OCI-LY1 (cell line): ENCODE measurements around the gene CPA5.
"Not testable (repeated sequence)": the region's sequence is repeated elsewhere in the genome, so short reads cannot be mapped to it uniquely, and the experiment has no call there.

Experiments used
- H2AFZ ChIP-seq: fragments of 200-600 bp; sonication (generic), shearing (Covaris generic); 2 replicates; pipeline ENCODE4 v1.6.0; 2014; ENCODE audit warnings: antibody characterized with exemption, mild to moderate bottlenecking, low read length
- H3F3A ChIP-seq: fragments of 200-600 bp; sonication (generic), shearing (Covaris generic); 2 replicates; pipeline ENCODE4 v1.6.0; 2014; ENCODE audit warnings: mild to moderate bottlenecking, antibody characterized with exemption, low read length, moderate library complexity; ENCODE audit not compliant: insufficient read depth
- H3K27ac ChIP-seq: fragments of 200-600 bp; sonication (generic); 2 replicates; pipeline ENCODE4 v1.5.1; 2014; ENCODE audit warnings: low read length, mixed run types, mild to moderate bottlenecking, low read depth; ENCODE audit not compliant: poor library complexity, severe bottlenecking
- H3K27me3 ChIP-seq: fragments of 200-600 bp; sonication (generic); 2 replicates; pipeline ENCODE4 v1.6.0; 2014; ENCODE audit warnings: antibody characterized with exemption, mild to moderate bottlenecking, low read length, moderate library complexity; ENCODE audit not compliant: insufficient read depth
- H3K36me3 ChIP-seq: fragments of 200-600 bp; sonication (generic); 2 replicates; pipeline ENCODE4 v1.6.1; 2014; ENCODE audit warnings: mild to moderate bottlenecking, antibody characterized with exemption, low read length, moderate library complexity, mixed read lengths; ENCODE audit not compliant: insufficient read depth
- H3K4me1 ChIP-seq: fragments of 200-600 bp; sonication (generic); 2 replicates; pipeline ENCODE4 v1.5.1; 2014; ENCODE audit warnings: mild to moderate bottlenecking, low read length, moderate library complexity; ENCODE audit not compliant: insufficient read depth, severe bottlenecking
- H3K4me2 ChIP-seq: fragments of 200-600 bp; sonication (generic), shearing (Covaris generic); 2 replicates; pipeline ENCODE4 v1.6.1; 2014; ENCODE audit warnings: low read length
- H3K4me3 ChIP-seq: fragments of 200-600 bp; sonication (generic); 2 replicates; pipeline ENCODE4 v1.5.1; 2014; ENCODE audit warnings: low read length, low read depth, mild to moderate bottlenecking, mixed read lengths; ENCODE audit not compliant: poor library complexity, severe bottlenecking
- H3K79me2 ChIP-seq: fragments of 200-600 bp; shearing (Covaris generic); 2 replicates; pipeline ENCODE4 v1.6.1; 2016; ENCODE audit warnings: mixed run types, low read length, mixed read lengths; ENCODE audit not compliant: insufficient read depth
- H3K9ac ChIP-seq: fragments of 200-600 bp; sonication (generic), shearing (Covaris generic); 2 replicates; pipeline ENCODE4 v1.6.1; 2014; ENCODE audit warnings: mild to moderate bottlenecking, low read length, mixed read lengths
- H3K9me2 ChIP-seq: fragments of 200-600 bp; sonication (generic), shearing (Covaris generic); 2 replicates; pipeline ENCODE4 v1.6.1; 2014; ENCODE audit warnings: low read depth, mild to moderate bottlenecking, low read length, mixed read lengths
- H3K9me3 ChIP-seq: fragments of 200-600 bp; shearing (Covaris generic); 2 replicates; pipeline ENCODE4 v1.6.1; 2014; ENCODE audit warnings: low read length, mixed read lengths
- H4K20me1 ChIP-seq: fragments of 200-600 bp; sonication (generic), shearing (Covaris generic); 2 replicates; pipeline ENCODE4 v1.6.0; 2016; ENCODE audit warnings: mild to moderate bottlenecking, low read length; ENCODE audit not compliant: insufficient read depth
- EZH2 ChIP-seq: fragments of 200-600 bp; sonication (generic), shearing (Covaris generic); IDR thresholded peaks from 2 replicates; pipeline ENCODE4 v1.8.0; 2017; ENCODE audit warnings: borderline replicate concordance, mixed run types, mild to moderate bottlenecking, antibody characterized with exemption, low read length, moderate library complexity, mixed read lengths
- TF ChIP-seq, protein P1 (sequence below): fragments of 200-600 bp; sonication (generic), shearing (Covaris generic); IDR thresholded peaks from 2 replicates; pipeline ENCODE4 v1.5.1; 2017; ENCODE audit warnings: mild to moderate bottlenecking, antibody characterized with exemption, low read length, moderate library complexity, mixed read lengths

Gene CPA5

GRCh38 chr7:130314305-130314704 is 30.3 kb upstream of the CPA5 start:
- no peaks in the 10 kb centered on the region for H3K9me2 ChIP-seq
- H2AFZ ChIP-seq = no peak overlapping the region
- TF ChIP-seq, protein P1, sequence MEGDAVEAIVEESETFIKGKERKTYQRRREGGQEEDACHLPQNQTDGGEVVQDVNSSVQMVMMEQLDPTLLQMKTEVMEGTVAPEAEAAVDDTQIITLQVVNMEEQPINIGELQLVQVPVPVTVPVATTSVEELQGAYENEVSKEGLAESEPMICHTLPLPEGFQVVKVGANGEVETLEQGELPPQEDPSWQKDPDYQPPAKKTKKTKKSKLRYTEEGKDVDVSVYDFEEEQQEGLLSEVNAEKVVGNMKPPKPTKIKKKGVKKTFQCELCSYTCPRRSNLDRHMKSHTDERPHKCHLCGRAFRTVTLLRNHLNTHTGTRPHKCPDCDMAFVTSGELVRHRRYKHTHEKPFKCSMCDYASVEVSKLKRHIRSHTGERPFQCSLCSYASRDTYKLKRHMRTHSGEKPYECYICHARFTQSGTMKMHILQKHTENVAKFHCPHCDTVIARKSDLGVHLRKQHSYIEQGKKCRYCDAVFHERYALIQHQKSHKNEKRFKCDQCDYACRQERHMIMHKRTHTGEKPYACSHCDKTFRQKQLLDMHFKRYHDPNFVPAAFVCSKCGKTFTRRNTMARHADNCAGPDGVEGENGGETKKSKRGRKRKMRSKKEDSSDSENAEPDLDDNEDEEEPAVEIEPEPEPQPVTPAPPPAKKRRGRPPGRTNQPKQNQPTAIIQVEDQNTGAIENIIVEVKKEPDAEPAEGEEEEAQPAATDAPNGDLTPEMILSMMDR = no peak
- no peak for TF ChIP-seq EZH2

GRCh38 chr7:130319541-130319940 is 25.1 kb upstream of the CPA5 start:
- Histone ChIP-seq H3F3A (no peaks in the 10 kb centered on the region), H3K4me2 (no peak overlapping the region), H3K9me2 (no peaks in the 10 kb centered on the region), H4K20me1 (no peaks in the 10 kb centered on the region), H3K27ac (no peak overlapping the region), H3K27me3 (peaks cover 27% of the 10 kb centered on the region; the same call in 1 of the 2 replicates), H3K4me3 (no peak overlapping the region), H3K36me3 (no peaks in the 10 kb centered on the region; the same call in 1 of the 2 replicates), H3K79me2 (no peaks in the 10 kb centered on the region), H3K4me1 (no peaks in the 10 kb centered on the region), H3K9ac (no peak overlapping the region), H3K9me3 (0 out of 2 replicates have a peak, but pooled peaks cover 4% of the 10 kb centered on the region), H2AFZ (no peak overlapping the region)
- TF ChIP-seq EZH2 = no peak
- TF ChIP-seq, protein P1 = no peak

More at GRCh38 chr7:130314305-130314704, 30.3 kb upstream of the CPA5 start:
- Histone ChIP-seq H3K27ac (no peak overlapping the region), H3K36me3 (no peaks in the 10 kb centered on the region; the same call in 1 of the 2 replicates), H4K20me1 (no peaks in the 10 kb centered on the region), H3K9me3 (no peaks in the 10 kb centered on the region), H3F3A (no peaks in the 10 kb centered on the region), H3K4me2 (no peak overlapping the region), H3K9ac (no peak overlapping the region), H3K79me2 (no peaks in the 10 kb centered on the region), H3K4me3 (no peak overlapping the region), H3K27me3 (peaks cover 38% of the 10 kb centered on the region), H3K4me1 (no peaks in the 10 kb centered on the region)

DNA sequence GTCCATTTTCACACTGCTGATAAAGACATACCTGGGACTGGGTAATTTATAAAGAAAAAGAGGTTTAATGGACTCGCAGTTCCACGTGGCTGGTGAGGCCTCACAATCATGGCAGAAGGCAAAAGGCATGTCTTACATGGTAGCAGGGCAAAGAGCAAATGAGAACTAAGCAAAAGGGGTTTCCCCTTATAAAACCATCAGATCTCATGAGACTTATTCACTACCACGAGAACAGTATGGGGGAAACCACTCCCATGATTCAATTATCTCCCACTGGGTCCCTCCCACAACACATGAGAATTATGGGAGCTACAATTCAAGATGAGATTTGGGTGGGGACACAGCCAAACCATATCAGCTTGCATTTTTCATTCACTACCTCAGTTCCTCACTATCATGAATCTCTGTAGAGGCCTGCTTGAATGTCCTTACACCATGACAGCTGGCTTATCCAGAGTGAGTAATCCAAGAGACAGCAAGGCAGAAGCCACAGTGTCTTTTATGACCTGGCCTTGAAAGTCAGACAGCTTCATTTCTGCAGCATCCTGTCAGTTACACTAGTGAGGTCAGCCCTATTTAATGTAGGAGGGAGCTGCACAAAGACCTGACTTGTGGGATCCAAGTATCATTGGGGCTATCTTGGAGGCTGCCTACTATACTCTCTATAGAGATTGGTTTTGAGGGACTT is 22.9 kb upstream of the CPA5 start:
- not testable (repeated sequence) for H3K9me3 ChIP-seq, H3K4me2 ChIP-seq, H2AFZ ChIP-seq, H3K79me2 ChIP-seq, H3K36me3 ChIP-seq, H3K4me1 ChIP-seq, H4K20me1 ChIP-seq, H3K27ac ChIP-seq, H3F3A ChIP-seq, H3K4me3 ChIP-seq, H3K9me2 ChIP-seq, H3K9ac ChIP-seq
- H3K27me3 ChIP-seq = peaks cover 16% of the 10 kb centered on the region; the same call in 1 of the 2 replicates

DNA sequence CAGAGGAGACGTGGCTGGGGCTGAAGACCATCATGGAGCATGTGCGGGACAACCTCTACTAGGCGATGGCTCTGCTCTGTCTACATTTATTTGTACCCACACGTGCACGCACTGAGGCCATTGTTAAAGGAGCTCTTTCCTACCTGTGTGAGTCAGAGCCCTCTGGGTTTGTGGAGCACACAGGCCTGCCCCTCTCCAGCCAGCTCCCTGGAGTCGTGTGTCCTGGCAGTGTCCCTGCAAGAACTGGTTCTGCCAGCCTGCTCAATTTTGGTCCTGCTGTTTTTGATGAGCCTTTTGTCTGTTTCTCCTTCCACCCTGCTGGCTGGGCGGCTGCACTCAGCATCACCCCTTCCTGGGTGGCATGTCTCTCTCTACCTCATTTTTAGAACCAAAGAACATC is 22.0 kb upstream of the CPA5 start:
- TF ChIP-seq, protein P1 = no peak
- no peak for TF ChIP-seq EZH2
- no peak overlapping the region for H3K4me2 ChIP-seq
- no peak overlapping the region for H3K9ac ChIP-seq
- H3K36me3 ChIP-seq = no peaks in the 10 kb centered on the region; the same call in 1 of the 2 replicates
- H3K27ac ChIP-seq = no peak overlapping the region
- H3K9me2 ChIP-seq = no peaks in the 10 kb centered on the region
- no peak overlapping the region for H2AFZ ChIP-seq
- H3K27me3 ChIP-seq = peaks cover 9% of the 10 kb centered on the region; the same call in 1 of the 2 replicates
- 0 out of 2 replicates have a peak, but pooled peaks cover 4% of the 10 kb centered on the region for H3K9me3 ChIP-seq
- no peaks in the 10 kb centered on the region for H3K79me2 ChIP-seq
- H3F3A ChIP-seq = no peaks in the 10 kb centered on the region
- no peaks in the 10 kb centered on the region for H4K20me1 ChIP-seq
- no peaks in the 10 kb centered on the region for H3K4me1 ChIP-seq
- H3K4me3 ChIP-seq = no peak overlapping the region
